GM21825 (cell line): ENCODE results near the gene RUVBL2.
A peak's percentile ranks its signal among the peaks of the same experiment; 100 is the strongest.

Source experiments
- ATAC-seq: cut with Tn5 transposase; IDR thresholded peaks from one replicate; pipeline ENCODE4 v1.9.1; 2021; ENCODE audit warnings: mild to moderate bottlenecking, moderate library complexity; ENCODE audit not compliant: unreplicated experiment

RUVBL2 gene

DNA sequence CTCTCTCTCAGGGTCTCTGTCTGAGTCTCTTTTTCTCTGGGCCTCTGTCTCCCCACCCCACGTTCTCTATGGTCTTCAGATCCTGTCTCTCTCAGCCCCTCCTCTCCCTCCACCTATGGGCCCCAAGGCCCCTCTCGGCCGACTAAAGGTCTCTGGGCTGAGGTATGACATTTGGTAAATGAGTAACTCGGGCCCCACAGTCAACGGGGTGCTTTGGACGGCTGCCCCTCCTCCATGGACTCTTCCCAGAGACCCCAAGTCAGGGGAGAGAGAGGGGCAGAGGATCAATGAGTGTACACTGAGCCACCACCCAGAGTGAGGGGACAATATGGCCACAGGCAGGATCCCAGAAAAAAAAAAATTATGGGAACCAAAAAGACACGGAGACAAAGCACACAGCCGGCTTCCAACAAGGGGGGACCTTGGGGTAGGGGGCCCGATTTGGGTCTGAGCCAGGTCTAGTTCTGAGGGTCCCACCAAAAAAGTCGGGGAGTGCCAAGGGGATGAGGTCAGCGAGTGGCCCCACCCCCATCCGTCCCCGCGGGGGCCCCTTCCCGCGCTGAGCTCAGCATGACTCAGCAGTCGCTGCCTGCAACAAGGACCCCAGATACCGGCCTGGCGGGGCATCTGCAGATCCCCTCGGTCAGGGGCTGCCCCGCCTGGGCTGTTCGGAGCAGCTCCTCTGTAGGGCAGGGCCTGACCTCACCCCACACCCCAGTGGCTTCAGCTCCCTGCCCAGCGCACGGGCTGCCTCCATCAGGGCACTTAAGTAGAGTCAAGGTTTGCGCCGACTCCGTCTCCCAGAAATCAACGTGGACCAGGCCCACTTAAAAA is 30.1 kb upstream of the RUVBL2 start:
- ATAC-seq: peak; percentile 35

DNA sequence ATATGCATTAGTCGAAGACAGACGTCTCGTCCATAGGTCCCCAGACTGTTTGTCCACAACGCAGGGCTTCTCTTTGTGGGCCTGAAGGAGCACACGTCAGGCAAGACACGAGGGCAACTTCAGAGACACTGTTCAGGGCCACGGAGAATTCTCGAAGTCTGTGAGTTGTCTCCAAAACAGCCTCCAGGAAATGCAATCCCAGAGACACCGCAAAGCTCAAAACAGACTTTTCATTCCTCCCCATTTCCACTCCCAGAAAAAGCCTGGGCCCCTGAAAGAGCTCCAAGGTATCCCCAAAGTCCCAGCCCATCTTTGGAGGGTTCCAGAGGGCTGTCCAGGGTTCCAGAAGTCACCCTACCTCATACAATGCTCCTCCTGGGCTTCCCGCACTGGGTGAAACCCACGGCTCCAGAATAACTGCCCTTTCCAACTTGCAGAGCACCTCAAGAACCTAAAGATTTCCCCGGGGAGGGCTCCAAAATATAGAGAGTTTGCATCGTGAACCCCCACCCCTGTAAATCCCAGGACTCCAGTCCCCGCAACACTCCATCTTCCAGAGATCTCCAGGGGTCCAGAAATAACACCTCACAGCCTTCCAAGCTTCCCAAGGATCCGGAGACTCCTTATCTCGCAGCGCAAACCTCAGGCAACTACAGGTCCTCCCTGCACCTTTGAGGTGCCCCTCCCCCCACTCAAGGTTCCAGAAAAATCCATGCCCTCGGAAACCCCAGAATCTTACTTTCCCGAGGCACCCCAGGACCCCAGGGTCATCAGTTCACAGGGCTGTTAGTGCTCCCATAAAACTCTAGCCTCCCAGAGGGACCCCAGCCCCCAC is 29.3 kb upstream of the RUVBL2 start:
- ATAC-seq: no peak

DNA sequence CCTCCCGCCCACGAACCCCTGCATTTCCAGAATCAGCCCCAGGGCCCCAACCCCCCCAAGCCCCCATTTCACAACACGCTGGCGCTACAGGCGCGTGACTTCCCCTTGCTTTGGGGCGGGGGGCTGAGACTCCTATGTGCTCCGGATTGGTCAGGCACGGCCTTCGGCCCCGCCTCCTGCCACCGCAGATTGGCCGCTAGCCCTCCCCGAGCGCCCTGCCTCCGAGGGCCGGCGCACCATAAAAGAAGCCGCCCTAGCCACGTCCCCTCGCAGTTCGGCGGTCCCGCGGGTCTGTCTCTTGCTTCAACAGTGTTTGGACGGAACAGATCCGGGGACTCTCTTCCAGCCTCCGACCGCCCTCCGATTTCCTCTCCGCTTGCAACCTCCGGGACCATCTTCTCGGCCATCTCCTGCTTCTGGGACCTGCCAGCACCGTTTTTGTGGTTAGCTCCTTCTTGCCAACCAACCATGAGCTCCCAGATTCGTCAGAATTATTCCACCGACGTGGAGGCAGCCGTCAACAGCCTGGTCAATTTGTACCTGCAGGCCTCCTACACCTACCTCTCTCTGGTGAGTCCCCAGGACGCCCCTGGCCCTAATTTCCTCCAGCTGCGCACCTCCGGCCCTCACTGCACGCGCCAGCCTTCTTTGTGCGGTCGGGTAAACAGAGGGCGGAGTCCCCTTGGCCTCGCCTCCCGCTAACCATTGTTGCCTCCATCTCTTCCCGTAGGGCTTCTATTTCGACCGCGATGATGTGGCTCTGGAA is 28.5 kb upstream of the RUVBL2 start, which contains the start of gene FTL:
Gene FTL (plus strand): TSS at position 270 of the 766 bp plus-strand sequence. CDS start 199 bp downstream, at position 469.
- ATAC-seq: peak; percentile 53

DNA sequence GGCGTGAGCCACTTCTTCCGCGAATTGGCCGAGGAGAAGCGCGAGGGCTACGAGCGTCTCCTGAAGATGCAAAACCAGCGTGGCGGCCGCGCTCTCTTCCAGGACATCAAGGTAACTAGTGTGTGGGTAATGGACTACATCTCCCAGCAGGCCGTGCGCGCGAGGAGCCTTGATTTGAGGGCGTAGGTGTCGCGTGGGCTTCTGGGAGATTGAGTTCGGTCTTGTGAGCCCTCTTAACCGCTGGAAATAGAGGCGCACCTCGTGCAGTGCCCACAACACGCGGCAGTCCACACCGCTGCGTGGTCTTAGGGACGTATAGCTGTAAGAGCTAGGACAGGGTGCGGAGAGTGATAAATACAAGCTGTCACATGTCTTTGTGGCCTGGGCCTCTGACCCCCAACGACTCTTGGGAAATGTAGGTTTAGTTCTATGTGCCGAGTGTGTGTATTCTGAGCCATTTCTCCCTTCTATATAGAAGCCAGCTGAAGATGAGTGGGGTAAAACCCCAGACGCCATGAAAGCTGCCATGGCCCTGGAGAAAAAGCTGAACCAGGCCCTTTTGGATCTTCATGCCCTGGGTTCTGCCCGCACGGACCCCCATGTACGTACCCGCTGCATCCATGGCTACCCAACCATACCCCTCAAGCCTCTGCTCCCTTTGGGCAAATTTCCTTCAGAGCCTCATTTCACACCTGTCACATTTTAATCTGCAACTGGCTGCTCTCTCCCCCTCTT is 27.7 kb upstream of the RUVBL2 start:
- ATAC-seq: no peak

DNA sequence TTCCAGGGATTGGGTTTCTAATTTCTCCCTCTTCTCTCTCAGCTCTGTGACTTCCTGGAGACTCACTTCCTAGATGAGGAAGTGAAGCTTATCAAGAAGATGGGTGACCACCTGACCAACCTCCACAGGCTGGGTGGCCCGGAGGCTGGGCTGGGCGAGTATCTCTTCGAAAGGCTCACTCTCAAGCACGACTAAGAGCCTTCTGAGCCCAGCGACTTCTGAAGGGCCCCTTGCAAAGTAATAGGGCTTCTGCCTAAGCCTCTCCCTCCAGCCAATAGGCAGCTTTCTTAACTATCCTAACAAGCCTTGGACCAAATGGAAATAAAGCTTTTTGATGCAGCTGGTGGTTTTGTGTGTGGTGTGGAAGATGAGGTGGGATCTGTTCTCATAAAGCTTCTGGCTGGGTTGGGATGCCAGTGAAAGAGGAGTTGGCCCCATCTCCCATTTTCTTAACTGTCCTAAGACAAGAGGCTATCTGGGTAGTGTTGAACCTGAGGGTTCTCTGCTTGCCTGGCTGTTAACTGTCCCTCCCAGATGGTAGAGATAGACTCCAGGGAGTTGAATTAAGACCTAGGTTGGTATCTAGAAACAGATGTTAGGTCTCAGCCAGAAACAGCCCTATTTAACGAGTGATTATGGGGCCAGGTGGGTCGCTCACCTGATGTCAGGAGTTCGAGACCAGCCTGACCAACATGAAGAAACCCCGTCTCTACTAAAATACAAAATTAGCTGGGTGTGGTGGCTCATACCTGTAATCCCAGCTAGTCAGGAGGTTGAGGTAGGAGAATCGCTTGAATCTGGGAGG is 26.9 kb upstream of the RUVBL2 start:
- ATAC-seq: no peak

DNA sequence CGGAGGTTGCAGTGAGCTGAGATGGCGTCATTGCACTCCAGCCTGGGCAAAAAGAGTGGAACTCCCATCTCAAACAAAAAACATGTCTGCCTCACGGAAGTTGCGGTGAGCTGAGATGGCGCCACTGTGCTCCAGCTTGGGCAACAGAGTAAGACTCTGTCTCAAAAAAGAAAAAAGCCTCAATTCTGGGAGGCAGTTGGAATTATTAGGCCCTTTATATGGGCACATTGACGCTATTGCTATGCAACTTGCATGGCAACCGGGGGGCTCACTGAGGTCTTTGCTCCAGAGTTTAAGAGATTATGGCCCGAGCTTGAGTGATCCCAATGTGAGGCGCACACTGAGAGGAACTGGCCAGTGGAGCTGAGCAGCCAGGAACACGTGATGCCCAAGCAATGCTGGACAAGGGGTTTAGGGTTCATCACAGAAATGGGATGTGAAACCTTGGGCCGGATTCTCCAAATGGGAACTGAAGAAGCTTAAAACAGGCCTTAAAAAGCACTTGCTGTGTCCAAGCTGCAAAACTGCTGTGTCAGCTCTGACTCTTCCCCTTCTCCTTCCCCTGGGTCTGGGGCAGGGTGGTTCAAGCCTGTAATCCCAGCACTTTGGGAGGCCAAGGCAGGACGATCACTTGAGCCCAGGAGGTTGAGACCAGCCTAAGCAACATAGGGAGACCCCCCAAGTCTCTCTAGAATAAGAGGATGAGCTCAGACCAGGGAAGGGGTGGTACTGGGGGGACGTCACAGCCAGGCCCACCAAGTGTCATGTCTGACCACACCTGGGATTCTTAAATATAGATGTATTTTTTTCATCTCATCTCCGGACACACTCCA is 26.1 kb upstream of the RUVBL2 start:
- no peak for ATAC-seq

DNA sequence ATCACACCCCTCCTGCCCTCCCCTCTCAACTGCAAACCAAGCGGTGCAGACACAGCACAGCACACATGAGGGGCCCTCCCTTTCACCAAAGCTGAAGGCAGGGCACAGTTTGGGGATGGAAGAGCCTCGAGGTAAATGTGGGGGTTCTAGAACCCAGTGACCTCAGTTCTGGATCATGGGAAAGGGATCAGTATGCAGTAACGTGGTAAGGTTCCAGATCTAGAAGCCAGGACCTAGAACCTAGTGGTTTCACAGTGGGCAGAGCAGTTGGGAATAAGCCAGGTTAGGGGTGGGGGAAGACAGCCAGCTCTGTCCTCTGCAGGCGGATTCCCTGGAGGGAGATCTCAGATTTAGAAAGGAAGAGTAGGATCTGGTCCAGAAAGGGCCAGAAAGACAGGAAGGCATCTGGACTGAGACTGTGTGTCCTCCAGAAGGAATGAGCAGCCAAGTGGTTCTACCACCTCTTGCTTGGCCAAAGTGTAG is 25.5 kb upstream of the RUVBL2 start:
- ATAC-seq: no peak

DNA sequence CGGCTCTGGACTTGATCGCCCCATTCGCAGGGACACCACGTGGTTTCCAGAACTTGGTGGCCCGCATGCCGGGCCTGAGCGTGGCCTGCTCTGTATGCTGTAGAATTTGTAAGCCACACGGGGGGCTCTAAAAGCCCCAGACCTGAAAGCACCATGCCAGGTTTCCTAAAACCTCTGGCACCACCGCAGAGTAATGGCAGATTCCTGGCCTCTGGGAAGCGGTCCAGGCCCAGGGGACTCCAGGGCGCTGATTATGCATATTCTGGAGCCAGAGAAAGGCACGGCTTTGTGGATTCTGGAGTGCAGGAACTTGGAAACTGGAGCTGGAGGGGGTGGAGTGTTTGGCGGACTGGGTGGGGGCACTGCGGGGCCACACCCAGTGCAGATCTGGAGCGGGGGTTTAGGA is 24.9 kb upstream of the RUVBL2 start:
- no peak for ATAC-seq

DNA sequence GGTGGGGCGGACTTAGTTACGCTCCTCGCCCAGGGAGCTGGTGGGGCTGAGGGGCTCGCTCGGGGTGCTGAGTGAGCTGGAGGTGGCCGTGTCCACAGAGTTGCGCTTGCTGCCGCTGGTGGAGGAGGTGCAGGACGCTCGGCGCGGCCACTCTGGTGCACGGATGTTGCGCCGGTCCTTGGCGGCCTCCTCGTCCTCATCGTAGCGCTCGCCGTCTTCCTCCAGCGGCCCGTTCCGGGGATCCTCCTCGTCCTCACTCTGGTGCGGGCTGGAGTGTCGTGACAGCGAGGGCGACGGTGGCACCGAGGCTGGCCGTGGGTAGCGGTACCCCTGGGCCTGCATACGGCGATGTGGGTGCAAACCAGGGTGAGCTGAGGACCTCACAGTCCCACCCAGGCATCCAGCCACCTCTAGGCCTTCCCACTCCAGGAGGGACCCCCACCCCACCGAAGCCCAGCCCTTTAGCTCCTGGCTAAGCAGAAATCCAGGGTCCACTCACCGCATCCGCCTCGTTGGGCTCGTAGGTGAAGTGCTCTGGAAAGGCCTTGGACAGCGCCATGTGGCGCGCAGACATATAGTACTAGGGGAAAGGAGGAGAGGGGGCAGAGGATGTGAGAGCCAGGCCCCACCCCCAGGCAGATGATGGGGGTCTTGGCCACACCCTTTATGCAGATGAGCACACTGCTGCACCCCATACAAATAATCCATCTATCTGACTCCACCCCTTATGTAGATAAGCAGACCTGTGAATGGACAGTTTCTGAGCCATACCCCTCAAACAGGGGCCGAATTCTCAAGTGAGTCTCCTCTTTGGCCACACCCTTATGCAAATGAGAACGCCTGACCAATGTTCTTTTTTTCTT is 24.2 kb upstream of the RUVBL2 start:
- no peak for ATAC-seq

DNA sequence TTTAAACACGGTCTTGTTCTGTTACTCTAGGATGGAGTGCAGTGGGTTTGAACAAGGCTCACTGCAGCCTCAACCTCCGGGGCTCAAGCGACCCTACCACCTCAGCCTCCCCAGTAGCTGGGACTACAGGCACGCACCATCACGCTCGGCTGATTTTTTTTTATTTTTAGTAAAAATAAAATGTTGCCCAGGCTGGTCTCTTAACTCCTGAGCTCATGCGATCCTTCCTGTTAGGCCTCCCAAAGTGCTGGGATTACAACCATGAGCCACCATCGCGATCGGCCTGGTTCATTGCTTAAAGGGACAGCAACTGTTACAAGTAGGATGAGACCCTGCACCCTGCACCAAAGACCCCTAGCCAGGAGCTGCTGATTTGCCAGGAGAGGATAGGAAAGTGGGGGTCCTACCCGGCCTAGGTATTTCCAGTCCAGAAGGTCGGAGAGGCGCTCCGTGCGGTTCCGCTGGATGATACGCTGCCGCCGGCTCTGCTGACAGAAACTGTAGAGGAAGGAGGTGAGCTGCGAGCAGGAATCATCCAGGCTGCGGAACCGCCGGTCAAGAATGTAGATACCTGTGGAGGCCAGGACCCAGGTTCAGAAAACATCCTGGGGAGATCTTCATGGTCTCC is 23.4 kb upstream of the RUVBL2 start:
- ATAC-seq: no peak

DNA sequence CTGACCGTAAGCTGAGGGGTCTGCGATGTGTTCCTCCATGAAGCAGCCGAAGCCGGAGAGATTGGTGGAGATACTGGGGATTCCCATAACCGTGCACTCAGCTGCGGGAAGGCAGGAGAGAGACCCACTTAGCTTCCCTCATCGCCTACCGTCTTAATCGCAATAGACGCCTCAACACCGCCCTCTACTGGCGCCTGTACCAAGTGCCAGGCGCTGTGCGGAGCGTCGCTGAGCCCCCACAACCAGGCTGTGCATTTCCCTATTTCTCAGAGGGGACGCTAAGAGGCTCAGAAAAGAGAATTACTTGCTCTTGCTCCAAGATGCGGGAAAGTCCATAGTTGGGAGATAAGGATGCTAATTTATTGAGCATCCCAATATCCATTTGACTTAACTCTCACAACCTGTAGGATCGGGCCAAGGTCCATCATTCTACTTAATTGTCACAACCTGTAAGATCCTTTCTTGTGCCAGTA is 22.7 kb upstream of the RUVBL2 start:
- no peak for ATAC-seq

DNA sequence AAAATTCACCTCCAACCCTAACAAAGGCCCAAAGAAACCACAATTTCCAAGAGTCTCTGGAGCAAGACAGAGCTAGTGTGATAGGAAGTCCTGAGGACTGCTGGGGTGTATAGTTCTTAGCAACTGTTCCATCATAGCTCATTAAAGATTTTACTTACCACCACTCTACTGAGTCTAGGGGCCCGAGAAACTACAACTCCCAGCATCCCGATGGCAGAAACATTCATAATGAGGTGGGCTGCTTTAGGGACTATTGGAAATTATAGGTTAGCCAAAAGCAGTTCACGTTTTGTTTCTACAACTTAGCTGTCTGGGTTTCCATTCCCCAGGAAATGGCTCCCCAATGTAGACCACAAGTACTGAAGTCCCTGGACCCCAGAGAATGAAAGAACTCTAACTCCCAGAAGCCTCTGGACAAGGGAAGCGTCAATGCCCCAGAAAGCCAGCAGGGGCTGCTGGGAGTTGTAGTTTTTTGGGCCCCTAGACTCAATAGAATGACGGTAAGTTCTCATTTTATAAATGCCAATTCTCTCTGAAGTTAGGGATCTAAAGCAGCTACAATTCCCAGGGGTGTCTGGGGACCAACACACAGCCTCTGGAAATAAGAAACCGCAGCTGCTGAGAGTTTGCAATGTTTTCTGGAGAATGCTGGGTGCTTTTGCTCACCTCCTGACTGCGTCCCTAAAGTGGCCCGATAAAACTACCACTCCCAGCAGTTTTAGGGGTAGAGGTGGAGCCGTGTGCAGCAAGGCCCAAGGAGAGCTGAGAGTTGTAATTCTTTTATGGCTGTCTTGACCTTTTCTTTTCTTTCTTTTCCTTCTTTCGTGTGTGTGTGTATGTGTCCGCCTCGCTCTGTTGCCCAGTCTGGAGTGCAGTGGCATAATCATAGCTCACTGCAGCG is 17.5 kb upstream of the RUVBL2 start:
- no peak for ATAC-seq

DNA sequence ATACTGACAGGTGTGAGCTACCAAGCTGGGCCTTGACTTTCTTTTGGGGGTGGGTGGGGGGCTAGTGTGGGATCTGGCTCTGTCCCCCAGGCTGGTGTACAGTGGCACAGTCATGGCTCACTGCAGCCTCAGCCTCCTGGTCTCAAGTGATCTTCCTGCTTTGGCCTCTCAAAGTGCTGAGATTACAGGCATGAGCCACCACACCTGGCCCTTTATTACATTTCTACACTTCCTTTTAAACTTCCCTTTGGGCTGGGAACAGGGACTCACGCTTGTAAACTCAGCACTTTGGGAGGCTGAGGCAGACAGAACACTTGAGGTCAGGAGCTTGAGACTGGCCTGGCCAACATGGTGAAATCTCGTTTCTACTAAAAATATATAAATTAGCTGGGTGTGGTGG is 16.6 kb upstream of the RUVBL2 start:
- ATAC-seq: no peak

DNA sequence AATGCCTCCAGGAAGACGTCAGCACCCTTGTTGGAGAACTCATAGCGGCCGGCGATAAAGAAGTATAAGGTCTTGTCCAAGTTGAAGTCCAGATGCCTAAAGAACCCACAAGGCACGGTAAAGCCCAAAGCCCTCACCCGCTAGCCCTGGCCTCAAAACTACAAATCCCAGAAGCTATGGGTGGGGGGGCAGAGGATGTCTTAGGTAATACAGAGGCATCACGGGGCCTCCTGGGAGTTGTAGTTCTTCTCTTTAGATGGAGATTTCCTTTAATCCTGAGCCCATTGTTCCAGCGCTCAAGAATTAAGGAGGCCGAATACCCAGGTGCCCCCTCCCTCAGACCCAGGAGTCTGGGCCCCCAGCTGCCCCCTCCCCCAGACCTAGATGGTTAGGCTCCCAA is 11.4 kb upstream of the RUVBL2 start:
- ATAC-seq: no peak

DNA sequence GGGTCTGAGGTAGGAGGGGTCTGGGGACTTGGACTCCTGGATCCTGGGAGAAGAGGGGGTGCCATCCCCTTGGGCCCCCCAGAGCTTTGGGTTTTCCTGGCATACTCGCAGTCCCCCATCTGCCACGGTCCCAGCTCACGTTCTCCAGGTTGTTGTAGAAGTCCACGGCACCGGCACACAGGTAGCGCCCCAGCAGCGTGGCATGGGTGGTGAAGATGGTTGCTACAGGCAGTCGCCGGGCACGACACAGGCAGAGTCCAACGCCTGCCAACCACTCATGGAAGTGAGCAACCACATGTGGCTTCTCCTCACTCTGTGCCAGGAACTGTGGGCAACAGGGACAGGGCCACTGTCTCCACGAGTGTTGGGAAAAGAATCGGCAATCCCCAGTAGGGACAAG is 8.0 kb upstream of the RUVBL2 start:
- ATAC-seq: no peak

DNA sequence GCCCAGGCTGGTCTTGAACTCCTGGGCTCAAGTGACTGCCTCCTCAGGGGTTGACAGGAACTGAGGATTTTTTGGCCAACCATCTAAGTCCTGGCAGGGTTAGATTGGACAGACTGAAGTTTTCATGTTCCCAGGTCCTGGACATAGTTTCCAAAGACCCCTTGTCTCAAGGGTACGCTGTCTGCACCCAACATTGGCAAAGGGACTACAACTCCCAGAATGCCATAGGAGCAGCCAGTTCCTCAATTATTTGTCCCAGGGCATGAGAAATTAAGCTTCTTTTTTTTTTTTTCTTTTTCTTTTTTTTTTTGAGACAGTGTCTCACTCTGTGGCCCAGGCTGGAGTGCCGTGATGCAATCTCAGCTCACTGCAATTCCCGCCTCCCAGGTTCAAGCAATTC is 7.5 kb upstream of the RUVBL2 start:
- ATAC-seq: no peak
